Kidney epithelial cell (primary cell): ENCODE measurements around the gene GIPC3. TPM values are rescaled to one million over a fixed set of nuclear protein-coding genes. Genes with fewer than 3 reads are reported as not detected.

Experiments used
- DNase-seq: peaks from one replicate; pipeline ENCODE4 v3.0.0-alpha.2; 2010; ENCODE audit warnings: low read depth
- H3K27me3 ChIP-seq: 2 replicates; pipeline ENCODE4 v1.6.0; 2011; ENCODE audit warnings: low read length; ENCODE audit not compliant: control insufficient read depth, insufficient read depth
- H3K36me3 ChIP-seq: 2 replicates; pipeline ENCODE4 v1.5.1; 2011; ENCODE audit warnings: low read length; ENCODE audit not compliant: control insufficient read depth, insufficient read depth
- H3K4me3 ChIP-seq: 2 replicates; pipeline ENCODE4 v1.5.1; 2011; ENCODE audit warnings: low read depth, mild to moderate bottlenecking, control low read depth, low read length
- CTCF ChIP-seq: IDR thresholded peaks from 2 replicates; pipeline ENCODE4 v1.5.1; 2011; ENCODE audit warnings: mild to moderate bottlenecking, moderate library complexity, low read length, control low read depth, inconsistent platforms; ENCODE audit not compliant: insufficient read depth, poor library complexity, severe bottlenecking
- total RNA-seq: library from RNA; depleted of rRNA; stranded (reverse); fragments of >200 nt; gene quantifications from 2 replicates; pipeline ENCODE4 v1.2.3, GENCODE V29; 2015

The GIPC3 gene
- total RNA-seq, 1 donor from 2014 or later: 0.21 TPM

DNA sequence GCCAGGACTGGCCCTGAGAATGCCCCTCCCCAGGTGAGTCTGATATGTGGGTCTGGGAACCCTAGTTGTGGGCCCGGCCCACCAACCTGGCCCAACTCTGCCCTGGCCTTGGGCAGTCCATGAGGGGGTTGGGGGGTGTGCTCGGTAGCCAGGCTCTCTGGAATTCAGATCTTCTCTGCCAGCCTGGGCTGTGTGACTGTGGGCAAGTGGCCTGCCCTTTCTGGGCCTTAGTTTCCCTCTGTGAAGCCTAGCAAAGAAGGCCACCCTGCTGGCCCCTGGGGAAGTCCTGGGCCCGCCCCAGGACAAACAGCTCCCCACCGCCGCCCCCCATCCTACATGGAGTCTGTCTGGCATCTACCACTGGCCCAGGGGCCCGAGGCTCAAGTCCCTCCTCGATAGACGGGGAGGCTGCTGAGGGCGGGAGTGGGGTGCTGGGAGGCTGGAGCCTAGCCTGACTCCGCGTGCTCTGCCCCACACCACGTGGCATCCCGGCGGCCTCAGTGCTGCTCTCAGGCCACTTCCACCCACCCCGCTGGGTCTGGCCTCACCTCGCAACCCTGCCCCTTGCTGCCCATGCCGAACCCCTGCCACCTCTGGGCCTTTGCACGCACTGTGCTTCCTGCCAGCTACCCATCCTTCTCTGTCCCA, 29.7 kb downstream of the GIPC3 start:
- Histone ChIP-seq H3K27me3 (no peaks in the 10 kb centered on the region), H3K4me3 (no peak overlapping the region), H3K36me3 (no peaks in the 10 kb centered on the region)
- no peak for TF ChIP-seq CTCF
- DNase-seq: no peak

DNA sequence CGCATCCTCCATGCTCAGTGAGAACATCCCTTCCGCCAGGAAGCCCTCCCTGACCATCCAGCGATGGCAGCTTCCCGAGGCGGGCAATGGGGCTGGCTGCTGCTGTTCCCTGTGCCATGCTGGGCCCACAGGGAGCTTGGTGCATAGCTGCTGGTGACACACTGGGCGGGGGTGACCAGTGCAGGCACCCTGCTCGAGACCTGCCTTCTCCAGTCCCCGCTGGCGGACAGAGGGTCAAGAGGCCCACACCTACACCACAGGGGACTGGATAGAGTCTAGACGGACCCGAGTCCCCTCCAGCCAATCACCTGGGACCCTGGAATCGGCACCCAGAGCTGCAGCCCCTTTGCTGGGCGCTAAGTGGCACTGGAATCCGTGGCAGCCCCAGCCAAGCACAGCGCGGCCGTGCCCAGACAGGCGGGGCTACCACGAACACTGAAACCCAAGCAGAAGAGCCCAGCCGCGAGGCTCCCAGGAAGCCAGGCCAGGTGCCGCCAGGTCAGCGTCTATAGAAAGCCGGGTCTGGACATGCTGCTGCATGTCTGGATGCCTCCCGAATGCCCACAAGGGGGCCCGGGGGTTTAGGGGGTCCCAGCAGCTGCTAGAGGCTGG, 30.4 kb downstream of the GIPC3 start:
- no peak for TF ChIP-seq CTCF
- Histone ChIP-seq H3K4me3 (no peak overlapping the region), H3K27me3 (no peaks in the 10 kb centered on the region), H3K36me3 (no peaks in the 10 kb centered on the region)
- DNase-seq: no peak

DNA sequence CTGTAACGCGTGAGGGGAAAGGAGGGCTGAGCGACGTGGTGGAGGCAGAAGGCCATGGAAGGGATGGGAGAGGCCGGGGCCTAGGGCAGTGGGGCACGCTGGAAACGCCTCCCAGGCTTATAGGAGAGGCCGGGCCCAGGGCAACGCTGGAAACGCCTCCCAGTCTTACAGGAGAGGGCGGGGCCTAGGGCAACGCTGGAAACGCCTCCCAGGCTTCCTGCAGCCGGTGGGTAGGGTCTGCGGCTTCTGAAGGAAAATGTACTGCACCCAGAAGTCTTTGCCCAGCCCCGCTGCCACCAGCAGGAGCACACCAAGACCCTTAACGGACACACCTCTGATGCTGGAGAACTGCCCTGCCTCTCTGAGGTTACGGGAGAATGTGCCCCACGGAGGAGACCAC, 32.2 kb downstream of the GIPC3 start:
- DNase-seq: no peak
- H3K4me3 ChIP-seq: no peak overlapping the region
- no peaks in the 10 kb centered on the region for H3K27me3 ChIP-seq
- TF ChIP-seq CTCF: no peak
- H3K36me3 ChIP-seq: no peaks in the 10 kb centered on the region

DNA sequence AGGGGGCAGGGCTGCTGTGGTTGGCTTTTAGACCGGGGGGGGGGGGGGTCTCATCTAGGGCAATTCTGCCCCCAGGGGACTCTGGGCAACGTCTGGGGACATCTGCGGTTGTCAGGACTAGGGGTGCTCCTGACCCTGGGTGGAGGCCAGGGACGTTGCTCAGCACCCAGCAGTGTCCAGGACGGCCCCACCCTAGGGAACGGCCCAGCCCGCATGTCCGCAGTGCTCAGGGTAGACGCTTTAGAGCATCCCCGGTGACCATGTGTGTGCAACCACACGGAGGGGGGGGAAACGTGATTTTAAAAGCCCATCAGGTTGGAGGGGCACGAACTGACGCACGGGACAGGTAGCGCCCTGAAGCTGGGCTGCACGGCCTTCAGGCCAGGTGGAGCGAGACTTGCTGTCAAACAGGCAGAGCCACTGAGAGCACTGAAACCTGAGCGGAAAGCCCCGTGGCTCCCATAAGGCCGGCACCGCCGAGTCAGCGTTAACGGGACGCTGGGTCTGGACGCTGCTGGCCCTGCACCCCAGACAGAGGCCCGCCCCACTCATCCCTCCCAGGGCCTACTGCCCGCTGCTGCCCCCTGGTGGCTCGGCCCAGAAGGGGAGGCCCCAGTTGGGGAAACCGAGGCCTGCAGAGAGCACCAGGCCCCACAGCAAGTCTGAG, 33.0 kb downstream of the GIPC3 start:
- peak; percentile 96 for TF ChIP-seq CTCF
- Histone ChIP-seq H3K4me3 (no peak overlapping the region), H3K36me3 (no peaks in the 10 kb centered on the region), H3K27me3 (no peaks in the 10 kb centered on the region)
- no peak for DNase-seq

DNA sequence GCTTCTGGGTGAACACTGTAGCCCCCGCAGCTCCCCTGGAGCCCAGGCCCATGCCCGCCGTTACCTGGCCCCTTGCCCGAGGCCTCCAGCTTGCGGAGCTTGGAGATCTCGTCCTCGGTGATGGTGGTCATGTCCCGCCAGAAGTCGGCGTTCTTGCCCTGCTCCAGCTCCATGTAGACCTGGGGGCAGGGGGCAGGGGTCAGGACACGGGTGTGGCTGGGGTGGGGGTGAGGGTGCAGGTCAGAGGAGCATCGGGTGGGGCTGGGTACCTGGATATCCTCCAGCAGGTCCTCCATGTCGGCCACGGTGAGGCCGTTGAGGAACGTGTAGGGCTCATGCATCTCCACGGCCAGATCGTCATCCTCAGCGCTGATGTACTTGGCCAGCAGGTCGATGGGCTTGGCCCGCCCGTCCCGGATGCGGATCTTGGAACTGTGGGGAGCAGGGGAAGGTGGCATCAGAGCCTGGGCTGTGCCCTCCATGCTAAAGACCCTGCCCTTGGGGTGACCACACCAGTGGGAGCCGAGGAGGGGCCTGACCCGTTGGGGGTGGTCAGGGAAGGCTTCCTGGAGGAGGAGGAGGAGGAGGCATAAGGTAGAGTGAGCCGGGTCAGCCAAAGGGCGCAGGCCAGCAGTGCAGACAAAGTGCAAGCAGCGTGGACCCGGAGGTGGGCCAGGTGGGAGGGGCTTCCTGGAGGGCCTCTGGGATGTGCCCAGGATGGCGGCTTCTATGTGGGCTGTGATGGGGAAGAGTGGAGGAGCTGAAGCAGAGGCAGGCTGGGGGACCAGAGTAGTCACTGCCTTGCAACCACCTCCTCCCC, 33.7 kb downstream of the GIPC3 start:
- no peak overlapping the region for H3K4me3 ChIP-seq
- DNase-seq: no peak
- no peaks in the 10 kb centered on the region for H3K27me3 ChIP-seq
- TF ChIP-seq CTCF: no peak
- H3K36me3 ChIP-seq: no peaks in the 10 kb centered on the region
